GM19395 (cell line): ENCODE data around the gene CCL24.
"Not testable (repeated sequence)": the region's sequence is repeated elsewhere in the genome, so short reads cannot be mapped to it uniquely, and the experiment has no call there.

ENCODE experiments used
- ATAC-seq: cut with Tn5 transposase; IDR thresholded peaks from one replicate; pipeline ENCODE4 v1.9.1; 2021; ENCODE audit warnings: mild to moderate bottlenecking, moderate library complexity; ENCODE audit not compliant: unreplicated experiment

The CCL24 gene

GRCh38 chr7:75813781-75814236 is at the start of gene CCL24:
Gene CCL24 (minus strand): TSS chr7:75813806. CDS start chr7:75813715, 91 bp downstream.
- ATAC-seq: no peak

- ATAC-seq: no peak
These were observed 48.0 kb upstream of the CCL24 start for GRCh38 chr7:75861636-75862035.

GRCh38 chr7:75858410-75858809 is 44.8 kb upstream of the CCL24 start:
- ATAC-seq: no peak

DNA sequence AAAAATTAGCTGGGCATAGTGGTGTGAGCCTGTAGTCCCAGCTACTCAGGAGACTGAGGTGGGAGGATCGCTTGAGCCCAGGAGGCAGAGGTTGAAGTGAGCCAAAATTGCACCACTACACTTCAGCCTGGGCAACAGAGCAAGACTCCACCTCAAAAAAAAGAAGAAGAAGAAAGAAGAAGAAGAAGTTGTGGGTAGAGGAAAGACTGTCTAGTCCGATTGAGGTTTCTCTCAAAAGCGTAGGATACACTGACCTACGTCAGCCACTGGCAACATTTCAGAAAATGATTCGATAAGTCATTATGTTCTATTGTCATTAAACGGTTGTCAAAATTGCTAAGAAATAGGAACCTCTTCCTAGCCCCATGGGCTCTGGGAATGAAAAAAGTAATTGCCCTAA is 42.9 kb upstream of the CCL24 start:
- no peak for ATAC-seq

GRCh38 chr7:75854813-75855345 is 41.3 kb upstream of the CCL24 start:
- not testable (repeated sequence) for ATAC-seq

DNA sequence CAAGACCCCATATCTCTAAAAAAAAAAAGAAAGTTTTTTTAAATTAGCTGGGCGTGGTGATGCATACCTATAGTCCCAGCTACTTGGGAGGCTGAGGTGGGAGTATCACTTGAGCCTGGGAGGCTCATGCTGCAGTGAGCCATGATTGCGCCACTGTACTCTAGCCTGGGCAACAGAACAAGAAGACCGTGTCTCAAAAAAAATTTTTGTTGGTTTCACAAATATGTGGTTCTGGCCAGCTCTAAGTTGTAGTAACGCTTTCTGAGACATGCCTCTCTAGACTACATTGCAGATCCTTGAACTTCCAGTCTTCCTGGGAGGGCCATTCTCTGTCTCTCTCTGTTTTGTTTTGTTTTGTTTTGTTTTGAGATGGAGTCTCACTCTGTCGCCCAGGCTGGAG is 40.6 kb upstream of the CCL24 start:
- ATAC-seq: no peak

GRCh38 chr7:75850235-75850634 is 36.6 kb upstream of the CCL24 start:
- no peak for ATAC-seq

DNA sequence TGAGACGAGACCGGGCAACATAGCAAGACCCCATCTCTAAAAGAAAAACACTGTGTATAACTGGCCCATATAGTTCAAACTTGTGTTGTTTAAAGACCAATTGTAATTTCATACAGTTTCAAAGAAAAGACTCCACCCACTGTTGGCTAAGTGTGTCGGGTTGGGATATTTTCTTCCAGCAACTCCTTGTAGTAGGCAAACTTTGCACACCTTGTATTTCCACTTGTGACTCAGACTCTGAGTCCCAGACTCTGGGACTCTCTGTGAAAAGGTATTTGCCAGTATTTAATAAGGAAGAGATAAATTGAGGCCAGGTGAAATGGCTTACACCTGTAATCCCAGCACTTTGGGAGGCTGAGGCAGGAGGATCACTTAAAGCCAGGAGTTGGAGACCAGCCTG is 36.0 kb upstream of the CCL24 start:
- no peak for ATAC-seq

- ATAC-seq: no peak
These were observed 34.1 kb upstream of the CCL24 start for GRCh38 chr7:75847707-75848106.

- ATAC-seq: not testable (repeated sequence)
These were observed 31.5 kb upstream of the CCL24 start for GRCh38 chr7:75845132-75845531.

DNA sequence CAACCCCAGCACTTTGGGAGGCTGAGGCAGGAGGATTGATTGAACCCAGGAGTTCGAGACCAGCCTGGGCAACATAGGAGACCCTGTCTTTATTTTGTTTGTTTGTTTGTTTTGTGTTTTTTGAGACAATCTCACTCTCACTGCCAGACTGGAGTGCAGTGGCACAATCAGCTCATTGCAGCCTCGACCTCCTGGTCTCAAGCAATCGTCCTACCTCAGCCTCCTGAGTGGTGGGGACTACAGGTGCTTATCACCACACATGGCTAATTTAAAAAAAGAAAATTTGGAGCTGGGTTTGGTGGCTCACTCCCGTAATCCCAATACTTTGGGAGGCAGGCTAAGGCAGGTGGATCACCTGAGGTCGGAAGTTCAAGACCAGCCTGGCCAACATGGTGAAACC is 30.6 kb upstream of the CCL24 start:
- no peak for ATAC-seq

DNA sequence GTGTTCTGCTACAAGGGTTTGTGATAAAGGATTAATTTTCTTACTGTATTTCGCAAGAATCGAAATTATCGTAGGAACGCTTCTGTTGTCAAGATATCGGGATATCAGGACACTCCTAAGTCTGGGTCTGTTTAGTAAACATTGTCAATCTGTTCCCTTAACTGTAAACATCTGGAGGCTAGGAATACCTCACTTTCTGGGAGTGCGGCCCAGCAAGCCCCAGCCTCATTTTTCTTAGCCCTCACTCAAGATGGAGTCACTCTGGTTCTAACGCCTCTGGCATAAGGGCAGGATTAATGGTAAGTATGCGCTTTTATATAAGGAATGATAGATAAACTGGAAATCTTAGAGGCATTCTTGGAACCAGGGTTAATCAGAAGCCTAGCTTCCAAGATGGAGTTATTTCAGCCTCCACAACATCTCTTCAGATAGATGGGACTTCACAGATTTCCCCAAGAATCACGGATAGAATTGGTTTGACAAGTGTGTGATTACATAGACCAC is 30.1 kb upstream of the CCL24 start:
- ATAC-seq: no peak

DNA sequence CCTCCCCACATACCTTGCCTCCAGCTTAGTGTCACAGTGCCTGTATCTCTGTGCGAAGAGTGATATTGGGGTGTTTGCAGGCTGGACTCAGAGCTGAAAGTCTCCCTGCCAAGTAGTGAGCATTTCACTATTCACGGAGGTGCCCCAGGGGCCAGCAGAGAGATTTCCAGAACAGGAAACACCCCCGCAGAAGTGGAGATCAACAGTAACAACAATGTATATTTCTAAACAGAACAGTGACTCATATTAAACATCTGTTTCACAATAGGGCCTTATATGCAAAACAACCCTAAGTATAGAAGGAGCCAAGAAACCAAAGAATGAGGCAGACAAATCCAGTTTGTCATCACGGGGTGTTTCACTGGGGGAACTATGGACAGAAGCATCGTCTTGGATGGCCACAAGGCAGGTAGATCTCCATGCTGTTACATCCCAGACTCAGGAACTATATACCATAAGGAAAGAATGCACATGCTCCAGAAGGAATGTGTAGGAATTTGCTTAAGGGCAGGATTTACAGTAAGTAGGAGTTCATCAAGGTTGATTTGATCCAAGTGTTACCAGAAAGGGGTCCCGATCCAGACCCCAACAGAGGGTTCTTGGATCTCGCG is 29.3 kb upstream of the CCL24 start:
- peak; percentile 92 for ATAC-seq

- ATAC-seq: no peak
These were observed 26.4 kb upstream of the CCL24 start for GRCh38 chr7:75840029-75840428.

GRCh38 chr7:75838281-75838930 is 24.8 kb upstream of the CCL24 start:
- ATAC-seq: not testable (repeated sequence)

DNA sequence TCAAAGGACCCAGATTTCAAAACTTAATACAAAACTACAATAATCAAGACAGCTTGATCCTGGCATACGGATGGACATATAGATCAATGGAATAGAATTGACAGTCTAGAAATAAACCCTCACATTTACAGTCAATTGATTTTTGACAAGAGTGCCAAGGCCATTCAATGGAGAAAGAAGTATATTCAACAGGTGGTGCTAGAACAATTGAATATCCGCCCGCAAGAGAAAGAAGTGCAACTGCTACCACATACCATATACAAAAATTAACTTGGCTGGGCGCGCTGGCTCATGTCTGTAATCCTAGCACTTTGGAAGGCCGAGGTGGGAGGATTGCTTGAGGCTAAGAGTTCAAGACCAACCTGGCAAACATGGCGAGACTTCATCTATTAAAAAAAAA is 23.2 kb upstream of the CCL24 start:
- ATAC-seq: no peak

DNA sequence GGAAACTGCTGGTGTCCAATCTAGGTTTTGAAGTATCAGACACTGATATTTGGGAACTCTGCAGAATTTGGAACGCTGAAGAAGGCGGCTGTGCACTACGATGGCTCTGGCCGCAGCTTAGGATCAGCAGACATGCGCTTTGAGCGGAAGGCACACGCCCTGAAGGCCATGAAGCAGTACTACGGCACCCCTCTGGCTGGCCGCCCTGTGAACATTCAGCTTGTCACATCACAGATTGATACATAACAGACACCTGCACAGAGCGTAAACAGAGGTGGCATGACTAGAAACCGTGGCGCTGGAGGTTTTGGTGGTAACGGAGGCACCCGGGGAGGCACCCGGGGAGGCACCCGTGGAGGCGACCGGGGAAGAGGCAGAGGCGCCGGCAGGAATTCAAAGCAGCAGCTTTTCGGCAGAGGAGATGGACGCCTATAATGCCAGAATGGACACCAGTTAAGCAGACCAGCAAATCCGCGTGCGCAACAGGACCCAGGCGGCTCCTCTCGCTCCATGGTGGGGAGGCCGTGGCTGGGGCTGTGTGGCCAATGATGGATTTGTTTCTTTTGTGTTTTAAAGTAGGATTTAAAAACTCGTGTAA is 22.2 kb upstream of the CCL24 start:
- no peak for ATAC-seq

DNA sequence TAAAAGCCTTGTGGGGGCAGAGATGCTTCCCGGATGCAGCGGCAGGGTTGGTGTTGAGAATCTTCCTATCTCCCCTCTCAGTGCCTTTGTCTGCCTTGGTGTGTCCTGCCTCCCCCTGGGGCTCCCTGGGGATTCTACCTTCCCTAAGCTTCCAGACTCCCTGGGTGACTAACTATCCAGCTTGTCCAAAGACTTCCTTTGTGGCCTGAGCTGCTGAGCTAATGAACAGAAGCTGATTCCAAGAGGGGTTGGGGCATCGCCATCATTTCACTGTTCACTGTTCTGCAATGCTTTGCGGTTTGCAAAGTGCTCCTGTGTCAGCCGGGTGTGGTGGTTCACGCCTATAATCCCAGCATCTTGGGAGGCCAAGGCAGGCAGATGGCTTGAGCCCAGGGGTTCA is 20.1 kb upstream of the CCL24 start:
- not testable (repeated sequence) for ATAC-seq

DNA sequence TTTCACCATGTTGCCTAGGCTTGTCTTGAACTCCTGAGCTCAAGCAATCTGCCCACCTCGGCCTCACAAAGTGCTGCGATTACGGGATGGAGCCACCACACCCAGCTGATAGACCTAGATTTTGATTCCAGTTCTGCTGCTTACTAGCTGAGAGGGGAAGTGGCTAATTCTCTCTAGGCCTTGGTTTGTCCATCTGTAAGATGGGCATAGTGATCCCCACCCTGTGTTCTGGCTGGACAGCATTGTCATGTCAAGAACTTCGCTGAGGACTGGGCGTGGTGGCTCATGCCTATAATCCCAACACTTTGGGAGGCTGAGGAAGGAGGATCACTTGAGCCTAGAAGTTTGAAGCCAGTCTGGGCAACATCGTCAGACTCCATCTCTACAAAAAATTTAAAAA is 17.4 kb upstream of the CCL24 start:
- ATAC-seq: no peak

- not testable (repeated sequence) for ATAC-seq
These were observed 16.1 kb upstream of the CCL24 start for GRCh38 chr7:75829656-75830055.

GRCh38 chr7:75823198-75823910 is 9.7 kb upstream of the CCL24 start:
- ATAC-seq: no peak
